Liver (tissue), 9 donors: Measurements from ENCODE around the gene ALK. TPM values are rescaled to one million over a fixed set of nuclear protein-coding genes. Genes with fewer than 3 reads are reported as not detected.

Source experiments
- DNase-seq: peaks from one replicate; pipeline ENCODE4 v3.0.0-alpha.2; 2017; ENCODE audit warnings: low spot score
- H3K27ac ChIP-seq, 2 donors: one replicate each; pipeline ENCODE4 v1.7.0; 2013; ENCODE audit warnings: inconsistent platforms in 2 of 2, low read length in 2 of 2, control low read depth in 1 of 2, low read depth in 1 of 2, mild to moderate bottlenecking in 1 of 2
- H3K27me3 ChIP-seq, 4 donors: one replicate each; pipeline versions ENCODE4 v1.6.1 to v1.7.0; 2013; ENCODE audit warnings: low read length in 3 of 4, inconsistent platforms in 1 of 4, mild to moderate bottlenecking in 1 of 4, moderate library complexity in 1 of 4; ENCODE audit not compliant: control insufficient read depth in 4 of 4, insufficient read depth in 4 of 4
- H3K36me3 ChIP-seq, 4 donors: one replicate each; pipeline versions ENCODE4 v1.6.1 to v1.7.0; 2013; ENCODE audit warnings: low read length in 3 of 4, mild to moderate bottlenecking in 3 of 4, low read depth in 1 of 4, moderate library complexity in 1 of 4; ENCODE audit not compliant: control insufficient read depth in 4 of 4, insufficient read depth in 3 of 4
- H3K4me1 ChIP-seq, 4 donors: one replicate each; pipeline versions ENCODE4 v1.6.1 to v1.7.0; 2013; ENCODE audit warnings: low read length in 3 of 4, mild to moderate bottlenecking in 3 of 4, moderate library complexity in 1 of 4; ENCODE audit not compliant: control insufficient read depth in 4 of 4, insufficient read depth in 4 of 4
- H3K4me3 ChIP-seq, 3 donors: one replicate each; pipeline versions ENCODE4 v1.6.1 to v1.7.0; 2013; ENCODE audit warnings: low read length in 3 of 3, control low read depth in 1 of 3, low read depth in 1 of 3, mild to moderate bottlenecking in 1 of 3
- H3K9ac ChIP-seq, 2 donors: one replicate each; pipeline ENCODE4 v1.7.0; 2013; ENCODE audit warnings: low read length in 2 of 2, mild to moderate bottlenecking in 2 of 2, moderate library complexity in 2 of 2, control low read depth in 1 of 2, low read depth in 1 of 2
- H3K9me3 ChIP-seq, 4 donors: one replicate each; pipeline versions ENCODE4 v1.6.1 to v1.7.0; 2013; ENCODE audit warnings: low read length in 3 of 4; ENCODE audit not compliant: control insufficient read depth in 4 of 4
- EGR1 ChIP-seq, 2 donors: IDR thresholded peaks; 2 replicates each; pipeline ENCODE4 v1.6.1; 2016 to 2018; ENCODE audit warnings: antibody characterized with exemption in 2 of 2, low read depth in 2 of 2
- FOXA1 ChIP-seq: IDR thresholded peaks from 2 replicates; pipeline ENCODE4 v1.6.1; 2016; ENCODE audit warnings: antibody characterized with exemption
- HNF4A ChIP-seq, 2 donors: conservative IDR thresholded peaks; 2 replicates each; pipeline ENCODE4 v1.6.1; 2016; ENCODE audit warnings: antibody characterized with exemption in 2 of 2, mild to moderate bottlenecking in 2 of 2
- HNF4G ChIP-seq: IDR thresholded peaks from 2 replicates; pipeline ENCODE4 v1.6.1; 2016; ENCODE audit warnings: antibody characterized with exemption
- JUND ChIP-seq, 2 donors: IDR thresholded peaks; 2 replicates each; pipeline ENCODE4 v1.6.1; 2016; ENCODE audit warnings: antibody characterized with exemption in 2 of 2
- MAX ChIP-seq: IDR thresholded peaks from 2 replicates; pipeline ENCODE4 v1.6.1; 2016; ENCODE audit warnings: antibody characterized with exemption
- NR2F2 ChIP-seq: IDR thresholded peaks from 2 replicates; pipeline ENCODE4 v1.6.1; 2016; ENCODE audit warnings: antibody characterized with exemption
- RAD21 ChIP-seq, 2 donors: IDR thresholded peaks; 2 replicates each; pipeline ENCODE4 v1.6.1; 2016; ENCODE audit warnings: antibody characterized with exemption in 2 of 2, mild to moderate bottlenecking in 2 of 2
- RXRA ChIP-seq, 2 donors: IDR thresholded peaks; 2 replicates each; pipeline ENCODE4 v1.6.1; 2017 to 2018; ENCODE audit warnings: antibody characterized with exemption in 2 of 2, mild to moderate bottlenecking in 1 of 2
- SP1 ChIP-seq: IDR thresholded peaks from 2 replicates; pipeline ENCODE4 v1.6.1; 2018; ENCODE audit warnings: antibody characterized with exemption, mild to moderate bottlenecking
- YY1 ChIP-seq: IDR thresholded peaks from 2 replicates; pipeline ENCODE4 v1.6.1; 2016; ENCODE audit warnings: antibody characterized with exemption, mild to moderate bottlenecking
- WGBS: extraction: QIAGEN DNeasy Blood & Tissue Kit; methylation state at CpG from one replicate; pipeline ENCODE4 v1.1.7; 2013; 5-methylcytosine and 5-hydroxymethylcytosine counted together
- polyA plus RNA-seq, 2 donors: library from polyadenylated mRNA; stranded (reverse) in 1 of 2; unstranded in 1 of 2; fragments of 200-250 nt in 1 of 2; fragments of >200 nt in 1 of 2; fragmentation: Nextera tagmentation in 1 of 2; extraction: Ambion mirVana in 1 of 2; gene quantifications; one replicate each; pipeline versions ENCODE4 v1.2.1 to v1.2.3, GENCODE V29; 2013 to 2015
- total RNA-seq, 2 donors: library from RNA; depleted of rRNA; stranded (reverse); fragments of >200 nt; gene quantifications; one replicate each; pipeline ENCODE4 v1.2.3, GENCODE V29; 2014
- TF ChIP-seq, protein P1 (sequence below): IDR thresholded peaks from 2 replicates; pipeline ENCODE4 v1.6.1; 2016; ENCODE audit warnings: antibody characterized with exemption, mild to moderate bottlenecking
- TF ChIP-seq, protein P2 (sequence below): IDR thresholded peaks from 2 replicates; pipeline ENCODE4 v1.6.1; 2016; ENCODE audit warnings: antibody characterized with exemption
- TF ChIP-seq, protein P3 (sequence below): fragments of 150-350 bp; IDR thresholded peaks from 2 replicates; pipeline ENCODE4 v1.5.1; 2017; ENCODE audit warnings: improper control_type of control experiment, low read depth, low read length; ENCODE audit not compliant: missing input control
- TF ChIP-seq, protein P4 (sequence below): IDR thresholded peaks from 2 replicates; pipeline ENCODE4 v1.6.1; 2016; ENCODE audit warnings: antibody characterized with exemption
- donor health status: healthy.
- donor health status: healthy.
- donor health status: healthy.
- donor health status: healthy.
- donor health status: healthy.

Gene ALK
- total and polyA plus RNA-seq, 4 donors, result under 0.01 TPM; not detected in 3

GRCh38 chr2:29218071-29218470 lies 703.3 kb downstream of the ALK start:
- no peak for DNase-seq
- Histone ChIP-seq H3K27me3 (peaks cover 0 to 2% (median under 1%) of the 10 kb centered on the region in 4 donors), H3K4me1 (no peaks in the 10 kb centered on the region), H3K27ac (no peak overlapping the region), H3K36me3 (no peaks in the 10 kb centered on the region), H3K9ac (no peak overlapping the region), H3K4me3 (no peak overlapping the region), H3K9me3 (no peaks in the 10 kb centered on the region)
- 76% methylated on average over 6 of the region's 6 CpGs for WGBS
- no peak for TF ChIP-seq SP1
- no peak for TF ChIP-seq HNF4G
- TF ChIP-seq, protein P1, sequence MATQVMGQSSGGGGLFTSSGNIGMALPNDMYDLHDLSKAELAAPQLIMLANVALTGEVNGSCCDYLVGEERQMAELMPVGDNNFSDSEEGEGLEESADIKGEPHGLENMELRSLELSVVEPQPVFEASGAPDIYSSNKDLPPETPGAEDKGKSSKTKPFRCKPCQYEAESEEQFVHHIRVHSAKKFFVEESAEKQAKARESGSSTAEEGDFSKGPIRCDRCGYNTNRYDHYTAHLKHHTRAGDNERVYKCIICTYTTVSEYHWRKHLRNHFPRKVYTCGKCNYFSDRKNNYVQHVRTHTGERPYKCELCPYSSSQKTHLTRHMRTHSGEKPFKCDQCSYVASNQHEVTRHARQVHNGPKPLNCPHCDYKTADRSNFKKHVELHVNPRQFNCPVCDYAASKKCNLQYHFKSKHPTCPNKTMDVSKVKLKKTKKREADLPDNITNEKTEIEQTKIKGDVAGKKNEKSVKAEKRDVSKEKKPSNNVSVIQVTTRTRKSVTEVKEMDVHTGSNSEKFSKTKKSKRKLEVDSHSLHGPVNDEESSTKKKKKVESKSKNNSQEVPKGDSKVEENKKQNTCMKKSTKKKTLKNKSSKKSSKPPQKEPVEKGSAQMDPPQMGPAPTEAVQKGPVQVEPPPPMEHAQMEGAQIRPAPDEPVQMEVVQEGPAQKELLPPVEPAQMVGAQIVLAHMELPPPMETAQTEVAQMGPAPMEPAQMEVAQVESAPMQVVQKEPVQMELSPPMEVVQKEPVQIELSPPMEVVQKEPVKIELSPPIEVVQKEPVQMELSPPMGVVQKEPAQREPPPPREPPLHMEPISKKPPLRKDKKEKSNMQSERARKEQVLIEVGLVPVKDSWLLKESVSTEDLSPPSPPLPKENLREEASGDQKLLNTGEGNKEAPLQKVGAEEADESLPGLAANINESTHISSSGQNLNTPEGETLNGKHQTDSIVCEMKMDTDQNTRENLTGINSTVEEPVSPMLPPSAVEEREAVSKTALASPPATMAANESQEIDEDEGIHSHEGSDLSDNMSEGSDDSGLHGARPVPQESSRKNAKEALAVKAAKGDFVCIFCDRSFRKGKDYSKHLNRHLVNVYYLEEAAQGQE, result no peak
- TF ChIP-seq, protein P2, sequence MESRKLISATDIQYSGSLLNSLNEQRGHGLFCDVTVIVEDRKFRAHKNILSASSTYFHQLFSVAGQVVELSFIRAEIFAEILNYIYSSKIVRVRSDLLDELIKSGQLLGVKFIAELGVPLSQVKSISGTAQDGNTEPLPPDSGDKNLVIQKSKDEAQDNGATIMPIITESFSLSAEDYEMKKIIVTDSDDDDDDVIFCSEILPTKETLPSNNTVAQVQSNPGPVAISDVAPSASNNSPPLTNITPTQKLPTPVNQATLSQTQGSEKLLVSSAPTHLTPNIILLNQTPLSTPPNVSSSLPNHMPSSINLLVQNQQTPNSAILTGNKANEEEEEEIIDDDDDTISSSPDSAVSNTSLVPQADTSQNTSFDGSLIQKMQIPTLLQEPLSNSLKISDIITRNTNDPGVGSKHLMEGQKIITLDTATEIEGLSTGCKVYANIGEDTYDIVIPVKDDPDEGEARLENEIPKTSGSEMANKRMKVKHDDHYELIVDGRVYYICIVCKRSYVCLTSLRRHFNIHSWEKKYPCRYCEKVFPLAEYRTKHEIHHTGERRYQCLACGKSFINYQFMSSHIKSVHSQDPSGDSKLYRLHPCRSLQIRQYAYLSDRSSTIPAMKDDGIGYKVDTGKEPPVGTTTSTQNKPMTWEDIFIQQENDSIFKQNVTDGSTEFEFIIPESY, result no peak
- no peak for TF ChIP-seq NR2F2
- TF ChIP-seq RXRA (IDR thresholded peaks at IDR 0.05), result no peak
- TF ChIP-seq EGR1 (IDR thresholded peaks at IDR 0.05; ENCODE audit: low read depth in 2 of 2), result no peak
- TF ChIP-seq YY1, result no peak
- TF ChIP-seq, protein P3, sequence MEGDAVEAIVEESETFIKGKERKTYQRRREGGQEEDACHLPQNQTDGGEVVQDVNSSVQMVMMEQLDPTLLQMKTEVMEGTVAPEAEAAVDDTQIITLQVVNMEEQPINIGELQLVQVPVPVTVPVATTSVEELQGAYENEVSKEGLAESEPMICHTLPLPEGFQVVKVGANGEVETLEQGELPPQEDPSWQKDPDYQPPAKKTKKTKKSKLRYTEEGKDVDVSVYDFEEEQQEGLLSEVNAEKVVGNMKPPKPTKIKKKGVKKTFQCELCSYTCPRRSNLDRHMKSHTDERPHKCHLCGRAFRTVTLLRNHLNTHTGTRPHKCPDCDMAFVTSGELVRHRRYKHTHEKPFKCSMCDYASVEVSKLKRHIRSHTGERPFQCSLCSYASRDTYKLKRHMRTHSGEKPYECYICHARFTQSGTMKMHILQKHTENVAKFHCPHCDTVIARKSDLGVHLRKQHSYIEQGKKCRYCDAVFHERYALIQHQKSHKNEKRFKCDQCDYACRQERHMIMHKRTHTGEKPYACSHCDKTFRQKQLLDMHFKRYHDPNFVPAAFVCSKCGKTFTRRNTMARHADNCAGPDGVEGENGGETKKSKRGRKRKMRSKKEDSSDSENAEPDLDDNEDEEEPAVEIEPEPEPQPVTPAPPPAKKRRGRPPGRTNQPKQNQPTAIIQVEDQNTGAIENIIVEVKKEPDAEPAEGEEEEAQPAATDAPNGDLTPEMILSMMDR, result no peak
- TF ChIP-seq, protein P4, sequence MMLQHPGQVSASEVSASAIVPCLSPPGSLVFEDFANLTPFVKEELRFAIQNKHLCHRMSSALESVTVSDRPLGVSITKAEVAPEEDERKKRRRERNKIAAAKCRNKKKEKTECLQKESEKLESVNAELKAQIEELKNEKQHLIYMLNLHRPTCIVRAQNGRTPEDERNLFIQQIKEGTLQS, result no peak
- no peak for TF ChIP-seq JUND (IDR thresholded peaks at IDR 0.05)
- TF ChIP-seq RAD21 (IDR thresholded peaks at IDR 0.05), result no peak
- no peak for TF ChIP-seq HNF4A (conservative IDR thresholded peaks at IDR 0.05)
- TF ChIP-seq MAX, result no peak

- 94% methylated on average over 5 of the region's 5 CpGs for WGBS
- TF ChIP-seq JUND (IDR thresholded peaks at IDR 0.05) (no peak), NR2F2 (no peak), MAX (no peak), FOXA1 (no peak), RAD21 (IDR thresholded peaks at IDR 0.05) (no peak), SP1 (no peak)
- TF ChIP-seq, protein P4, result no peak
- TF ChIP-seq, protein P3, result no peak
- Histone ChIP-seq H3K9ac (no peak overlapping the region), H3K4me1 (no peaks in the 10 kb centered on the region), H3K9me3 (no peaks in the 10 kb centered on the region), H3K27ac (no peak overlapping the region), H3K4me3 (no peak overlapping the region), H3K36me3 (no peaks in the 10 kb centered on the region), H3K27me3 (peaks cover 0 to 2% (median 0%) of the 10 kb centered on the region in 4 donors)
- DNase-seq, result peak; percentile 10
These were observed 704.8 kb downstream of the ALK start for GRCh38 chr2:29216609-29216909.
